Gastroesophageal sphincter (tissue), 3 donors: ENCODE data around the gene CDC45.

ENCODE experiments used
- CTCF ChIP-seq, 4 experiments: fragments of 200-600 bp in 2 of 4; fragments of 450-650 bp in 2 of 4; sonication (generic) in 1 of 4; IDR thresholded peaks; one replicate each; pipeline ENCODE4 v1.5.1; 2017 to 2019; ENCODE audit warnings: antibody characterized with exemption in 4 of 4, mild to moderate bottlenecking in 2 of 4, moderate library complexity in 2 of 4
- POLR2A ChIP-seq, 2 donors: fragments of 450-650 bp; IDR thresholded peaks; one replicate each; pipeline ENCODE4 v1.6.1; 2017; ENCODE audit warnings: antibody characterized with exemption in 2 of 2, mild to moderate bottlenecking in 2 of 2, moderate library complexity in 1 of 2
- POLR2AphosphoS5 ChIP-seq: sonication (generic); formaldehyde crosslinking; IDR thresholded peaks from one replicate; pipeline ENCODE4 v1.6.1; 2017; ENCODE audit warnings: antibody characterized with exemption

- TF ChIP-seq POLR2AphosphoS5, result no peak
- no peak for TF ChIP-seq CTCF (IDR thresholded peaks at IDR 0.05)
- TF ChIP-seq POLR2A (IDR thresholded peaks at IDR 0.05), result no peak
Measured at GRCh38 chr22:19497245-19497644, 17.5 kb downstream of the CDC45 start.
